GM12875 (cell line): ENCODE results near the gene FAM53B.

Experiments
- H3K4me3 ChIP-seq: one replicate; pipeline ENCODE4 v1.5.1; 2011; ENCODE audit warnings: low read depth, low read length, control low read depth
- TF ChIP-seq, protein P1 (sequence below): IDR thresholded peaks from 2 replicates; pipeline ENCODE4 v1.5.1; 2011; ENCODE audit warnings: low read depth, mild to moderate bottlenecking, control low read depth, inconsistent platforms, low read length, moderate library complexity, borderline replicate concordance; ENCODE audit not compliant: insufficient read depth

Gene FAM53B

DNA sequence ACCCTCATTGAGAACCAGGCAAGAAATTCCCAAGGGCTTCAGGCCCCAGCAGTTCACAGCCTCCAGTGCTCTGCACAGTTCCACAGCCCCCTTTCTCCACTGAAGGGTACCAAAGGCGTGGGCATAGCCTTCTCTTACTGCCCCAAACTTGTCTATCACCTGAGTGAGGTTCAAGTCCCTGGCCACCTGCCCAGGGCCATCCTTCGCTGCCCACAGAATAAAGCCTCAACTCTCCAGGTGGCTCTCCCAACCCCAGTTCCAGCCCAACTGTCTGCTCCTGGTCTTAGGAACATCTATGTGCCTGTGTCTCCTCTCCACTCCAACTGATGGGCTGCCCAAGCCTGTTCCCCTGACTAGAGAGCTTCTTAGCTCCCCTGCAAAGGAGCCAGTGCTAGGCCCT lies 79.1 kb downstream of the FAM53B start:
- no peak overlapping the region for H3K4me3 ChIP-seq
- TF ChIP-seq, protein P1, sequence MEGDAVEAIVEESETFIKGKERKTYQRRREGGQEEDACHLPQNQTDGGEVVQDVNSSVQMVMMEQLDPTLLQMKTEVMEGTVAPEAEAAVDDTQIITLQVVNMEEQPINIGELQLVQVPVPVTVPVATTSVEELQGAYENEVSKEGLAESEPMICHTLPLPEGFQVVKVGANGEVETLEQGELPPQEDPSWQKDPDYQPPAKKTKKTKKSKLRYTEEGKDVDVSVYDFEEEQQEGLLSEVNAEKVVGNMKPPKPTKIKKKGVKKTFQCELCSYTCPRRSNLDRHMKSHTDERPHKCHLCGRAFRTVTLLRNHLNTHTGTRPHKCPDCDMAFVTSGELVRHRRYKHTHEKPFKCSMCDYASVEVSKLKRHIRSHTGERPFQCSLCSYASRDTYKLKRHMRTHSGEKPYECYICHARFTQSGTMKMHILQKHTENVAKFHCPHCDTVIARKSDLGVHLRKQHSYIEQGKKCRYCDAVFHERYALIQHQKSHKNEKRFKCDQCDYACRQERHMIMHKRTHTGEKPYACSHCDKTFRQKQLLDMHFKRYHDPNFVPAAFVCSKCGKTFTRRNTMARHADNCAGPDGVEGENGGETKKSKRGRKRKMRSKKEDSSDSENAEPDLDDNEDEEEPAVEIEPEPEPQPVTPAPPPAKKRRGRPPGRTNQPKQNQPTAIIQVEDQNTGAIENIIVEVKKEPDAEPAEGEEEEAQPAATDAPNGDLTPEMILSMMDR = no peak

DNA sequence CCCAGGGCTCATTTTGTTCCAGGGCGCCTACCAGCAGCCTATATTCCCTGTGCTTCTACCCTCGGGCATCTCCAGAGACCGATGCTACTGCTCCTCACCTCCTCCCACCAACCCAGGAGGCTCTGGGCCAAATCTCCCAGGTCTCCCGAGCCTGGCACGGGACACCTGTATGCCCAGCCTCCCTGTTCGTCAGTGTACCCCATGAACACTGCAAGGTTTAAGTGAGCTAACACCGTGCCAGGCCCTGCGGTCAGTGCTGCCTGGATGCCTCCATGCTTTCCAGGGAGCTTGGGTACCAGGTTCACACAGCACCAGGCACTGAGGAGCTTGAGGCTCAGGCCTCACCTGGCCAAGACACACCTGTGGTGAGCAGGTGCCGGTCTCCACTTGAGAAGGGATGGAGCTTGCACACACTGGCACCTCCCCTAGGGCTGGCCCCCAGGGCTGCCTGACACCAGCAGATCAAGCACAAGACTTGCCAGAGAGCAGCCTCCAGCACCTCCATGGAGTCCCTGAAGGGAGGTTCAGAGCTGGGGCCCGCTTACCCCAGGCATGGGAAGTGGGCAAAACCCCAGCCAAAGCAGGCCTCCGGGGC lies 80.3 kb downstream of the FAM53B start:
- H3K4me3 ChIP-seq = no peak overlapping the region
- TF ChIP-seq, protein P1 = no peak

DNA sequence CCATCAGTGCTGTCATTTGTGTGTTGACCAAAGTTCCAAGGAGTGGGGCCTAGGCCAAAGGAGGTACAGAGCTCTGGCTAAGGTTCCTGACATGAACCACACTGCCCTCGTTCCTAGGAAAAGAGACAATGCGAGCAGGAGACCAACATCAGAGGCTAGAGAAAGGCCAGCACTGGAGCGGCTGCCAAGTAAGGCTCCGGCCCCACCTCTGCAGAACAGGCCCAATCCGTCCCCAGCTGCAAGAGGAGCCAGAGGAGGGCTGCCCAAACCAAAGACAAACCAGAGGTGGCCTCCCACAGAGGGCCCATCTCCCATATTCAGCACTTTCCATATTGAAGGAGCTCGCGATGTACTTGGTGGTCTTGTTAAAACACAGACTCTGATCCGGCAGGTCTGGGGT lies 81.0 kb downstream of the FAM53B start:
- TF ChIP-seq, protein P1 = no peak
- no peak overlapping the region for H3K4me3 ChIP-seq

DNA sequence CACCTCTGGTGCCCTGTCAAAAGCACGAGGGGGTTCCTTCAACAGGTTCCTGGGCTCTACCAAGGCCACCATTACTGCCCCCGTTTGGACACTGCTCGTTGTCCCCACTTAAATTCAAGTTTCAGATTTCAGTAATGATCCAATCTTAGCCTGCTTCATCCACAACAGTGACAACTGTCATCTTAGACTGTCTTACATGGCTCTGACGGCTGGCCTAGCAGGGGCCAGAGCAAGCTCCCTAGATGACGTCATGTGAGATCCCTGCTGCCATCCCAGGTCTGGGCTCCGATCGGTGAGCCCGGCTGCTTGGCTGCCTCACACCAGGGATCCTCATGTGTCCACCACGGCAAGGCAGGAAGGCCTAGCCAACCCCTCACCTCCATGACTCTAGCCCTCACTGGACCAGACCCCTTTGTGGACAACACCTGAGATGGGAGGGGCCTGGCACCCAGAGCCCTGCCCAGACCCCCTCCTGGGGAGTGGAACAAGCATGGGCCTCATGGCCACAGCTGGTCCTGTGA lies 82.5 kb downstream of the FAM53B start:
- TF ChIP-seq, protein P1 = no peak
- H3K4me3 ChIP-seq = no peak overlapping the region

DNA sequence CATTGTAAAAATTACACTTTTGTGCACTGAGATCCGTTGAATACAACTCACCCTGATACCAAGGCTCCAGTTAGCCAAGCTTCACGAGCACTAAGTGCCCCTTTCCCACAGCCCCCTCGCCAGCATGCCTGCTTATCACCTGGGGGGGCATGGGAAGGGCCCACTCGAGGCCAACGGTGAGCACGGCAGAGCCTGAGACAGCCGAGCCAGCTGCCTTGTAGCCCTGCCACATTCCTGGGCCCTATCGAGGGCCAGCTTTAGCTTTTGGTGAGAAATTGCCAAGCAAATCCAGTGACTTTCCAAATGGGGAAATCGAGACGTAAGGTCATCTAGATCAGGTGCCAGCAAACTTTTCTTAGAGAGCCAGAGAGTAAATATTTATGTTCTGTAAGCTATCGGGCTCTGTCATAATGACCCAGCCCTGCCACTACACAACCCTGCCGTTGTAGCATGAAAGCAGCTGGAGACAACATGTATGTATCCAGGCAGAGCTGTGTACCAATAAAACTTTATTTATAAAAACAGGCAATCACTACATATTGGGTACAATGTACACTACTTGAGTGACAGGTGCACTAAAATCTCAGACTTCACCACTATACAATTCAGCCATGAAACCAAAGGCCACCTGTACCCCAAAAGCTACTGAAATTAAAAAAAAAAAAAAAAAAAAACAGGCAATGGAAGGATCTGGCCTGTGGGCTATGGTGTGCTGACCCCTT lies 83.6 kb downstream of the FAM53B start:
- TF ChIP-seq, protein P1 = no peak
- H3K4me3 ChIP-seq = no peak overlapping the region

DNA sequence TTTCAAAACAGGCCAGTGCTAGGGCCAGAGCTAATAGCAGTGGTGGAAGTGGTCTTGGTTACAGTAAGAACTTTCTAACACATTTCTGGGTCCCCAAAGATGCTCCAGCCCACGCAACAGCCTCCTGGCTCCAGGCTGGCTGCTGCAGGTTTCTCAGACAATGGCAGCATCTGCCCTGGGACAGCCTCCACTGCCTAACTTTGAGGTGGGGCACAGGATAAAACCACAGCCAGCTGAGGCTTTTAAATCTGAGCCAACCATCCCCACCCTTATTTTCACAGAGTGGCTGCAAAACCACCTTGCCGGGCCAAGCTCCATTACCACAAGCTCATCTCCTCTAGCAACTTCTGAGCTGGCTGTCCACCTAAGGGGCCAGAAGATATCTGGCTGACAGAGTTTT lies 84.8 kb downstream of the FAM53B start:
- H3K4me3 ChIP-seq = no peak overlapping the region
- TF ChIP-seq, protein P1 = no peak
